Thymus (tissue), 11 donors: ENCODE data around the gene TCOF1. TPM values are rescaled to one million over a fixed set of nuclear protein-coding genes. Genes with fewer than 3 reads are reported as not detected.

Experiments
- DNase-seq, 9 donors: peaks; one replicate each; pipeline ENCODE4 v3.0.0-alpha.2; 2013; ENCODE audit warnings: low spot score in 9 of 9, low read depth in 6 of 9, missing footprints in 1 of 9
- H3K27ac ChIP-seq, 2 donors: one replicate each; pipeline ENCODE4 v1.5.1; 2013; ENCODE audit warnings: control low read depth in 1 of 2, low read depth in 1 of 2, low read length in 1 of 2, mild to moderate bottlenecking in 1 of 2, moderate library complexity in 1 of 2
- H3K27me3 ChIP-seq, 2 donors: one replicate each; pipeline ENCODE4 v1.5.1; 2013; ENCODE audit warnings: low read length in 1 of 2; ENCODE audit not compliant: control insufficient read depth in 2 of 2, insufficient read depth in 1 of 2
- H3K36me3 ChIP-seq, 2 donors: one replicate each; pipeline ENCODE4 v1.5.1; 2013; ENCODE audit warnings: low read length in 1 of 2, mild to moderate bottlenecking in 1 of 2, moderate library complexity in 1 of 2; ENCODE audit not compliant: control insufficient read depth in 2 of 2, insufficient read depth in 2 of 2
- H3K4me1 ChIP-seq, 2 donors: one replicate each; pipeline ENCODE4 v1.5.1; 2013; ENCODE audit warnings: low read length in 2 of 2; ENCODE audit not compliant: control insufficient read depth in 2 of 2, insufficient read depth in 2 of 2
- H3K4me3 ChIP-seq, 2 donors: one replicate each; pipeline ENCODE4 v1.5.1; 2013; ENCODE audit warnings: low read length in 2 of 2, control low read depth in 1 of 2, mild to moderate bottlenecking in 1 of 2
- H3K9me3 ChIP-seq, 2 donors: one replicate each; pipeline ENCODE4 v1.5.1; 2013; ENCODE audit warnings: low read length in 1 of 2, mild to moderate bottlenecking in 1 of 2; ENCODE audit not compliant: control insufficient read depth in 2 of 2, insufficient read depth in 1 of 2
- WGBS: extraction: QIAGEN DNeasy Blood & Tissue Kit; methylation state at CpG from one replicate; pipeline ENCODE4 v1.1.7; 2013; 5-methylcytosine and 5-hydroxymethylcytosine counted together
- polyA plus RNA-seq: library from polyadenylated mRNA; stranded (reverse); fragments of 200-250 nt; gene quantifications from one replicate; pipeline ENCODE4 v1.2.3, GENCODE V29; 2013
- total RNA-seq: library from RNA; stranded (reverse); fragments of 120-200 nt; gene quantifications from one replicate; pipeline ENCODE4 v1.2.4, GENCODE V29; 2013
- donor health status: healthy.

Gene TCOF1
- total and polyA plus RNA-seq, 2 donors, result 17.7 to 18.2 TPM

GRCh38 chr5:150404121-150404520 is 46.6 kb downstream of the TCOF1 start:
- Histone ChIP-seq H3K36me3 (peaks cover 65 to 80% of the 10 kb centered on the region in 2 donors), H3K27me3 (no peaks in the 10 kb centered on the region), H3K4me1 (peaks cover 0 to 4% of the 10 kb centered on the region in 2 donors), H3K4me3 (no peak overlapping the region), H3K27ac (no peak overlapping the region), H3K9me3 (no peaks in the 10 kb centered on the region)
- no peak for DNase-seq
- 94% methylated on average over 5 of the region's 5 CpGs for WGBS

GRCh38 chr5:150404535-150404934 is 47.0 kb downstream of the TCOF1 start:
- Histone ChIP-seq H3K9me3 (no peaks in the 10 kb centered on the region), H3K27me3 (no peaks in the 10 kb centered on the region), H3K27ac (no peak overlapping the region), H3K4me1 (peaks cover 0 to 4% of the 10 kb centered on the region in 2 donors), H3K4me3 (no peak overlapping the region), H3K36me3 (peaks cover 61 to 76% of the 10 kb centered on the region in 2 donors)
- DNase-seq, result no peak
- 97% methylated on average over 10 of the region's 10 CpGs for WGBS

- H3K4me1 ChIP-seq, result peaks cover 0 to 10% of the 10 kb centered on the region in 2 donors
- no peaks in the 10 kb centered on the region for H3K27me3 ChIP-seq
- no peaks in the 10 kb centered on the region for H3K9me3 ChIP-seq
- H3K27ac ChIP-seq, result no peak overlapping the region
- 96% methylated on average over 9 of the region's 9 CpGs for WGBS
- no peak overlapping the region for H3K4me3 ChIP-seq
- no peak for DNase-seq
- peaks cover 54 to 69% of the 10 kb centered on the region in 2 donors for H3K36me3 ChIP-seq
Measured at GRCh38 chr5:150404941-150405816, 47.7 kb downstream of the TCOF1 start.

GRCh38 chr5:150406103-150406722 is 48.7 kb downstream of the TCOF1 start:
- WGBS, result 96% methylated on average over 4 of the region's 4 CpGs
- no peak for DNase-seq
- Histone ChIP-seq H3K36me3 (peaks cover 44 to 64% of the 10 kb centered on the region in 2 donors), H3K27me3 (no peaks in the 10 kb centered on the region), H3K4me3 (no peak overlapping the region), H3K4me1 (peaks cover 0 to 17% of the 10 kb centered on the region in 2 donors), H3K27ac (no peak overlapping the region), H3K9me3 (no peaks in the 10 kb centered on the region)

GRCh38 chr5:150406723-150407095 is 49.2 kb downstream of the TCOF1 start:
- 97% methylated on average over 10 of the region's 10 CpGs for WGBS
- H3K4me1 ChIP-seq, result peaks cover 0 to 21% of the 10 kb centered on the region in 2 donors
- no peak for DNase-seq
- peaks cover 43 to 59% of the 10 kb centered on the region in 2 donors for H3K36me3 ChIP-seq
- H3K9me3 ChIP-seq, result no peaks in the 10 kb centered on the region
- no peak overlapping the region for H3K4me3 ChIP-seq
- no peak overlapping the region for H3K27ac ChIP-seq
- H3K27me3 ChIP-seq, result no peaks in the 10 kb centered on the region

- 95% methylated on average over 13 of the region's 13 CpGs for WGBS
- peak overlapping the region in 1 of 2 donors; percentile 42 for H3K27ac ChIP-seq
- no peaks in the 10 kb centered on the region for H3K27me3 ChIP-seq
- peaks cover 0 to 25% of the 10 kb centered on the region in 2 donors for H3K4me1 ChIP-seq
- no peak for DNase-seq
- no peak overlapping the region for H3K4me3 ChIP-seq
- no peaks in the 10 kb centered on the region for H3K9me3 ChIP-seq
- H3K36me3 ChIP-seq, result peaks cover 38 to 54% of the 10 kb centered on the region in 2 donors
Measured at GRCh38 chr5:150407096-150407720, 49.7 kb downstream of the TCOF1 start.

GRCh38 chr5:150408231-150408943 is 50.9 kb downstream of the TCOF1 start:
- no peak for DNase-seq
- 95% methylated on average over 8 of the region's 8 CpGs for WGBS
- Histone ChIP-seq H3K9me3 (no peaks in the 10 kb centered on the region), H3K4me3 (no peak overlapping the region), H3K36me3 (peaks cover 26 to 42% of the 10 kb centered on the region in 2 donors), H3K27ac (peak overlapping the region; percentile 46 to 57), H3K4me1 (peaks cover 6 to 36% of the 10 kb centered on the region in 2 donors), H3K27me3 (no peaks in the 10 kb centered on the region)

- no peaks in the 10 kb centered on the region for H3K9me3 ChIP-seq
- H3K36me3 ChIP-seq, result peaks cover 22 to 30% of the 10 kb centered on the region in 2 donors
- H3K4me3 ChIP-seq, result peak overlapping the region; percentile 19 to 66
- H3K27me3 ChIP-seq, result no peaks in the 10 kb centered on the region
- WGBS, result 9% methylated on average over 15 of the region's 15 CpGs
- peak overlapping the region; percentile 83 to 92 for H3K27ac ChIP-seq
- peak in 8 of 9 donors; percentile 40 to 77 (median 52) for DNase-seq
- peaks cover 9 to 46% of the 10 kb centered on the region in 2 donors for H3K4me1 ChIP-seq
Measured at GRCh38 chr5:150409638-150410523, 52.4 kb downstream of the TCOF1 start.
